ENCODE data around the gene TMEM263.
"Not testable (repeated sequence)": the region's sequence is repeated elsewhere in the genome, so short reads cannot be mapped to it uniquely, and the experiment has no call there.

TMEM263 gene

DNA sequence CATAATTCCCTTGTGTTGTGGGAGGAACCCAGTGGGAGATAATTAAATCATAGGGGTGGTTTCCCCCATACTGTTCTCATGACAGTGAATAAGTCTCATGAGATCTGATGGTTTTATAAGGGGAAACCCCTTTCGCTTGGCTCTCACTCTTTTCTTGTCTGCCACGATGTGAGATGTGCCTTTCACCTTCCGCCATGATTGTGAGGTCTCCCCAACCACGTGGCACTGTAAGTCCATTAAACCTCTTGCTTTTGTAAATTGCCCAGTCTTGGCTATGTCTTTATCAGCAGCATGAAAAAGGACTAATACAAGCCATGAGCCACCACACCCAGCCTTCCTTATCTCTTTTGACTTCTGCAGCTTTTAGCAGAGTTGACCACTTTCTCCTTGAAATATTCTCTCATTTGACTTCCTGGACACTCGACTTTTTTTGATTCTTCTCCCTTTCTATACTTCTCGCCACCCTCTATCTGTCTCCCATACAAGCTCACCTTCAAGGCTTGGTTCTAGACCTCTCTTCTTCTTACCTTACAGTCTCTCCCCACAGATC lies 29.0 kb downstream of the TMEM263 start:
- TF ChIP-seq, protein P1, sequence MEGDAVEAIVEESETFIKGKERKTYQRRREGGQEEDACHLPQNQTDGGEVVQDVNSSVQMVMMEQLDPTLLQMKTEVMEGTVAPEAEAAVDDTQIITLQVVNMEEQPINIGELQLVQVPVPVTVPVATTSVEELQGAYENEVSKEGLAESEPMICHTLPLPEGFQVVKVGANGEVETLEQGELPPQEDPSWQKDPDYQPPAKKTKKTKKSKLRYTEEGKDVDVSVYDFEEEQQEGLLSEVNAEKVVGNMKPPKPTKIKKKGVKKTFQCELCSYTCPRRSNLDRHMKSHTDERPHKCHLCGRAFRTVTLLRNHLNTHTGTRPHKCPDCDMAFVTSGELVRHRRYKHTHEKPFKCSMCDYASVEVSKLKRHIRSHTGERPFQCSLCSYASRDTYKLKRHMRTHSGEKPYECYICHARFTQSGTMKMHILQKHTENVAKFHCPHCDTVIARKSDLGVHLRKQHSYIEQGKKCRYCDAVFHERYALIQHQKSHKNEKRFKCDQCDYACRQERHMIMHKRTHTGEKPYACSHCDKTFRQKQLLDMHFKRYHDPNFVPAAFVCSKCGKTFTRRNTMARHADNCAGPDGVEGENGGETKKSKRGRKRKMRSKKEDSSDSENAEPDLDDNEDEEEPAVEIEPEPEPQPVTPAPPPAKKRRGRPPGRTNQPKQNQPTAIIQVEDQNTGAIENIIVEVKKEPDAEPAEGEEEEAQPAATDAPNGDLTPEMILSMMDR (IDR thresholded peaks at IDR 0.05; ENCODE audit: low read depth, low read length, missing control alignments): no peak
- no peak for DNase-seq (ENCODE audit: extremely low read depth, low read depth)
- no peak overlapping the region for H3K4me3 ChIP-seq (replicated peaks; ENCODE audit: low read depth, low read length)

DNA sequence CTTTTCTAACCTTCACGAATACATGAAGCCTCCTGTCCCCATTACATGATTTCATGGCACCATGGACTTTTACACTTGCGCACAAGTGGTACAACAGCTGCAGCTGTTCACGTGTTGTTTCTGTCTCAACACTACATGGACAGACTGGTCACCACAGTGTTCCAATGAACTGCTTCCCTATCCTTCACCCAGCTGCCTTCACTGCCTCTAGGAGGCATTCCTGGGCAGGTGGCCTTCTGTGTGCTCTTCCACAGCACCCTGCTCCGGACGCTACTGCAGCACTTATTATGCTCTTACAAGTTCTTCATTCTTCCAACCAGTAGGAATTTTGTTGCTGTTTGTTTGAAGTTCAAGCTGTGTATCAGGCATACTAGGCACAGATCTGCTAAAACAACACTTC lies 29.8 kb downstream of the TMEM263 start:
- TF ChIP-seq, protein P1 (IDR thresholded peaks at IDR 0.05; ENCODE audit: low read depth, low read length, missing control alignments): no peak
- no peak overlapping the region for H3K4me3 ChIP-seq (replicated peaks; ENCODE audit: low read depth, low read length)
- DNase-seq (ENCODE audit: extremely low read depth, low read depth): no peak

DNA sequence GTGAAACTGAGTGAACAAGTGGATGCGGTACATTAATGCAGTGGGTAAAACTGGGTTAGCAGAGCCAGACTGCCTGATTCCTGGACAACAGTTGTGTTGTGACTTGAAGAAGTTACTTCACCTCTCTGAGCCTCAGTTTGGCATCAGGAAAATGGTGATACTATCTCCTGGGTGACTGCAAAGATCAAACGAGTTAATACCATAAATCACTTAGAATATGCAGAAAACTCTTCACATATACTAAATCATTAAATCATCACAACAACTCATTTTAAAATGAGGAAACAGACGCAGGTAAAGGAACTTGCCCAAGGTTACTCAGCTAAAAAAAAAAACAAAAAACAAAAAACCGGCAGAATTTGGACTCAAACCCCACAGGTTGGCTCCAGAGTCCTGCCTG lies 30.4 kb downstream of the TMEM263 start:
- H3K4me3 ChIP-seq (replicated peaks; ENCODE audit: low read depth, low read length): peak overlapping the region; percentile 73
- no peak for DNase-seq (ENCODE audit: extremely low read depth, low read depth)
- TF ChIP-seq, protein P1 (IDR thresholded peaks at IDR 0.05; ENCODE audit: low read depth, low read length, missing control alignments): no peak

DNA sequence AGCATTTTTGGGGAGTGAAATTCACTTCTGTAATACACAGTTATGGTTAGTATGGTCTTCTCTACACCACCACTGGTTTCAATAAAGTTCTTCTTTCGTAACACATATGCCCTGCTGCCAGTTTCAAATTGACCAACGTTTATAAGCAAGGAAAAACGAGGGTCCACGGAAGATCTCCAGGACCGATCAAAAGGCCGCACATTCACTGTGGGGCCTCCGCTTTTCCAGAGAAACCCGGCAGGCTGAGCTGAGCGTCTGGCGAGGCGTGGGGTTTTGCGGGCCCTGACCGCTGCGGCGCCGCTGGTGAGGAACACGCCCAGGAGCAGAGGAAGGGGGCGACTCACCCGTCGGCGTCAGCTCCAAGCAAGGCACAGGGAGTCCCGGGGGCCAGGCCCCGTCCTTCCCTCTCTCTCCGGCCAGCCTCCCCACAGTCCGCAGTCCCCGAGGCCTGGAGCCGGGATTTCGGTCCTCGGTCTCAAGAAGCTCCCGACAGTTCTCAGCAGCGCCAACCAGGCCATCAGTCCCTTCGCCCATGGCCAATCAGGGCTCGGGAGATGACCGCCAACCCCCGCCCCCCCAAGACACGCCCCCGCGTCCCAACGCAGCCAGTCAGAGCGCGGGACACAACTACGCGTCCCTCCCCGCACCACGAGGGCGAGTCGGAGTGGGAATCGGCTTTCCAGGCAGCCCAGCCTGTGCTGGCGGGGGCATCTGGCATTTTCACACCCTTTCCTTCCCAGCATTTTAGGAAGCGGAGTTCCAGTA lies 31.1 kb downstream of the TMEM263 start, which contains the start of gene MTERF2:
TSS of gene MTERF2 (minus strand) at position 522 of the 765 bp plus-strand sequence. CDS start 8,432 bp downstream, outside the sequence.
- H3K4me3 ChIP-seq (replicated peaks; ENCODE audit: low read depth, low read length): peak within 1 kb of the TSS; percentile 73
- peak; percentile 67 for DNase-seq (ENCODE audit: extremely low read depth, low read depth)
- TF ChIP-seq, protein P1 (IDR thresholded peaks at IDR 0.05; ENCODE audit: low read depth, low read length, missing control alignments): no peak

DNA sequence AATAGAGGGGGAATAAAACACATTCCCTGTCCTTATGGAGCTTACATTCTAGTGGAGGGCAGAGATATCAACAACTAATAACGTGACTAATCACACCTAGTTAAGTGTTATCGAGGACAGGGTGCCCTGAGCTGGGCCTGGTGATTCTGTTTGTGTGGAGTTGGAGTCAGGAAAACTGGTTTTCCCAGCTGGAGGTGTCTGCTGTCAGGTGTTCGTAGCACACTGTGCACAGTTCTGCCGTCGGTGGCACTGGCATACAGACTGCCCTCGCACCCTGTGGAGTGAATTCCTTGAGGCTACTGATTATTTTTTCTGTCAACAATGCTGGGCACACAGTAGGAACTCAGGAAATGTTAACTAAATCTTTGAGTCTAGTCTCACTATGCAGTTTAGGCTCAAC lies 32.1 kb downstream of the TMEM263 start:
- no peak overlapping the region for H3K4me3 ChIP-seq (replicated peaks; ENCODE audit: low read depth, low read length)
- TF ChIP-seq, protein P1 (IDR thresholded peaks at IDR 0.05; ENCODE audit: low read depth, low read length, missing control alignments): no peak
- no peak for DNase-seq (ENCODE audit: extremely low read depth, low read depth)

DNA sequence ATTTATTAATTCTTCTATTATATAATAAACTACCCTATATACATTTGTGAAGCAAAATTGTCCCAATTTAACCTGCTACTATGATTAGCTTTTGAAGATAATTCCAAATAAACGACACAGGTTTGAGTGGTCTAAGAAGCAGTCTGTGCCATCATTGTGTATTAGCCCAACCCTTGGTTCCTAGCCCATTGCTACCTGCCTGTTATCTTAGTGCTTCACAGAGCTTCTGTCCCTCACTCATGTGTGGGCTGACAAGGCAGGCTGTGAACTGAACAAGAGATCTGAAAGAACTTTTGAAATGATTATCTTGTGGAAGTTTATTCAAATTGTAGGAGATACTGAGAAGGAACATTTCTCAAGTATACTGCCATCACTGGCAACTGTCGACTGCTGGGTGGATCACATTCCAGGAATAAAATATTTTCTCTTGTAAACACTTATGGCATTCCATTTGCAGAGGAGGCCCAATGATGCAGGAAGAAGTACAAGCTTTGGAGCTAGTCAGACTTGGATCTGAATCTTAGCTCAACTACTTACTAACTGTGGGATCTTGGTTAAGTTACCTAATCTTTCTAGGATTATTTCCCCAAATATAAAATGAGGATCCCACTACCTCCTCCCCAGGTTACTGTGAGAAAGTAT lies 39.0 kb downstream of the TMEM263 start:
- H3K4me3 ChIP-seq (replicated peaks; ENCODE audit: low read depth, low read length): no peak overlapping the region
- no peak for DNase-seq (ENCODE audit: extremely low read depth, low read depth)
- TF ChIP-seq, protein P1 (IDR thresholded peaks at IDR 0.05; ENCODE audit: low read depth, low read length, missing control alignments): no peak

DNA sequence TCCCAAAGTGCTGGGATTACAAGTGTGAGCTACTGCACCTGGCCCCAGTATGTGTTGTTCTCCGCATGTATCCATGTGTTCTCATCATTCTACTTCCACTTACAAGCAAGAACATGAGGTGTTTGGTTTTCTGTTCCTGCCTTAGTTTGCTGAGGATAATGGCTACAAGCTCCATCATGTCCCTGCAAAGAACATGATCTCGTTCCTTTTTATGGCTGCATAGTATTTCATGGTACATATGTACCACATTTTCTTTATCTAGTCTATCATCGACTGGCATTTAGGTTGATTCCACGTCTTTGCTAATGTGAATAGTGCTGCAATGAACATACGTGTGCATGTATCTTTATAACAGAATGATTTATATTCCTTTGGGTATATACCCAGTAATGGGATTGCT lies 40.4 kb downstream of the TMEM263 start:
- DNase-seq (ENCODE audit: extremely low read depth, low read depth); H3K4me3 ChIP-seq (replicated peaks; ENCODE audit: low read depth, low read length): not testable (repeated sequence)
